CD14-positive monocyte (primary cell): Measurements from ENCODE around the gene MATN4. TPM values are rescaled to one million over a fixed set of nuclear protein-coding genes. Genes with fewer than 3 reads are reported as not detected.
"Not testable (repeated sequence)": the region's sequence is repeated elsewhere in the genome, so short reads cannot be mapped to it uniquely, and the experiment has no call there.

Source experiments
- DNase-seq, 3 donors: peaks; one replicate each; pipeline ENCODE4 v3.0.0-alpha.2; 2011 to 2022
- H2AFZ ChIP-seq: 2 replicates; pipeline ENCODE4 v1.6.0; 2012; ENCODE audit warnings: mild to moderate bottlenecking, low read depth, low read length, inconsistent platforms; ENCODE audit not compliant: insufficient read depth, poor library complexity, severe bottlenecking
- H3K27ac ChIP-seq, 2 donors: 1 replicate in 1 of 2; 2 replicates in 1 of 2; pipeline ENCODE4 v1.5.1; 2012 to 2013; ENCODE audit warnings: low read length in 2 of 2, control low read depth in 1 of 2, inconsistent platforms in 1 of 2, low read depth in 1 of 2, mild to moderate bottlenecking in 1 of 2
- H3K27me3 ChIP-seq, 2 donors: one replicate each; pipeline versions ENCODE4 v1.6.0 to v1.6.1; 2011 to 2013; ENCODE audit warnings: low read length in 2 of 2; ENCODE audit not compliant: control insufficient read depth in 2 of 2, insufficient read depth in 2 of 2
- H3K36me3 ChIP-seq, 2 donors: replicated peaks in 1 of 2; 1 replicate in 1 of 2; 2 replicates in 1 of 2; pipeline versions ENCODE4 v1.5.1 to v1.6.1; 2012 to 2013; ENCODE audit warnings: low read length in 2 of 2, control low read depth in 1 of 2, inconsistent platforms in 1 of 2, mild to moderate bottlenecking in 1 of 2; ENCODE audit not compliant: insufficient read depth in 2 of 2, control insufficient read depth in 1 of 2
- H3K4me1 ChIP-seq, 2 donors: 1 replicate in 1 of 2; 2 replicates in 1 of 2; pipeline versions ENCODE4 v1.5.1 to v1.6.1; 2012 to 2013; ENCODE audit warnings: low read length in 2 of 2, control low read depth in 1 of 2, inconsistent platforms in 1 of 2, mild to moderate bottlenecking in 1 of 2, moderate library complexity in 1 of 2; ENCODE audit not compliant: insufficient read depth in 2 of 2, control insufficient read depth in 1 of 2
- H3K4me2 ChIP-seq: replicated peaks from 2 replicates; pipeline ENCODE3; 2012; ENCODE audit warnings: low read length, moderate library complexity, mild to moderate bottlenecking; ENCODE audit not compliant: poor library complexity, severe bottlenecking; ENCODE audit errors: extremely low read depth
- H3K4me3 ChIP-seq, 3 experiments: fragments of 200-600 bp in 1 of 3; sonication (generic) in 1 of 3; replicated peaks in 1 of 3; 1 replicate in 2 of 3; 2 replicates in 1 of 3; pipeline ENCODE4 v1.5.1; 2011 to 2013; ENCODE audit warnings: low read length in 3 of 3, mild to moderate bottlenecking in 3 of 3, control low read depth in 2 of 3, low read depth in 2 of 3, inconsistent platforms in 1 of 3, moderate library complexity in 1 of 3
- H3K79me2 ChIP-seq: 2 replicates; pipeline ENCODE4 v1.6.0; 2012; ENCODE audit warnings: mild to moderate bottlenecking, control low read depth, inconsistent platforms, low read length, moderate library complexity; ENCODE audit not compliant: insufficient read depth
- H3K9ac ChIP-seq: 2 replicates; pipeline ENCODE4 v1.6.0; 2017; ENCODE audit warnings: low read length, mild to moderate bottlenecking; ENCODE audit not compliant: insufficient read depth, poor library complexity, severe bottlenecking
- H3K9me3 ChIP-seq, 2 donors: replicated peaks in 1 of 2; 1 replicate in 1 of 2; 2 replicates in 1 of 2; pipeline versions ENCODE4 v1.5.1 to v1.6.1; 2012 to 2013; ENCODE audit warnings: low read length in 2 of 2, control low read depth in 1 of 2; ENCODE audit not compliant: control insufficient read depth in 1 of 2, insufficient read depth in 1 of 2
- H4K20me1 ChIP-seq: 2 replicates; pipeline ENCODE4 v1.6.0; 2012; ENCODE audit warnings: mild to moderate bottlenecking, low read length, control low read depth, moderate library complexity; ENCODE audit not compliant: insufficient read depth
- H3K27ac Mint-ChIP-seq, 7 donors: one replicate each; pipeline ENCODE4 v1.8.0; 2020; ENCODE audit warnings: mild to moderate bottlenecking in 7 of 7, mixed read lengths in 7 of 7, moderate library complexity in 6 of 7, inconsistent platforms in 2 of 7
- H3K27me3 Mint-ChIP-seq, 3 donors: one replicate each; pipeline ENCODE4 v1.8.0; 2021 to 2022; ENCODE audit warnings: low read depth in 3 of 3, mild to moderate bottlenecking in 3 of 3, mixed read lengths in 3 of 3, moderate library complexity in 3 of 3, inconsistent platforms in 1 of 3
- H3K36me3 Mint-ChIP-seq, 2 donors: one replicate each; pipeline ENCODE4 v1.8.0; 2020; ENCODE audit warnings: mixed read lengths in 2 of 2, inconsistent platforms in 1 of 2, mild to moderate bottlenecking in 1 of 2
- H3K4me1 Mint-ChIP-seq: one replicate; pipeline ENCODE4 v1.8.0; 2020; ENCODE audit warnings: mild to moderate bottlenecking, mixed read lengths
- H3K4me3 Mint-ChIP-seq, 2 donors: one replicate each; pipeline ENCODE4 v1.8.0; 2020; ENCODE audit warnings: mild to moderate bottlenecking in 2 of 2, mixed read lengths in 2 of 2, moderate library complexity in 1 of 2
- H3K9me3 Mint-ChIP-seq, 7 donors: one replicate each; pipeline ENCODE4 v1.8.0; 2020 to 2022; ENCODE audit warnings: mixed read lengths in 7 of 7, mild to moderate bottlenecking in 6 of 7, moderate library complexity in 6 of 7, inconsistent platforms in 2 of 7
- CTCF ChIP-seq: fragments of 200-600 bp; IDR thresholded peaks from one replicate; pipeline ENCODE4 v1.8.0; 2022; ENCODE audit warnings: antibody characterized with exemption, mild to moderate bottlenecking
- WGBS: methylation state at CpG from one replicate; pipeline ENCODE4 v1.1.5; 2013; ENCODE audit warnings: missing lambda C conversion rate; ENCODE audit not compliant: insufficient coverage; 5-methylcytosine and 5-hydroxymethylcytosine counted together
- intact Hi-C, 2 donors: fragments of 100-400 bp; cut with micrococcal nuclease; formaldehyde crosslinking; loops; one replicate each; pipeline versions ENCODE4 v1.15.0 to v1.15.1; 2023
- polyA plus RNA-seq, 3 donors: library from polyadenylated mRNA; depleted of rRNA in 1 of 3; unstranded in 2 of 3; stranded (reverse) in 1 of 3; fragments of 300-500 nt in 2 of 3; fragments of >200 nt in 1 of 3; fragmentation: Illumina TruSeq in 2 of 3; gene quantifications; 1 replicate in 2 of 3; 2 replicates in 1 of 3; pipeline ENCODE4 v1.2.3, GENCODE V29; 2012 to 2021

The MATN4 gene
- polyA plus RNA-seq, 3 donors = not detected

GRCh38 chr20:45352729-45353128, 44.6 kb upstream of the MATN4 start:
- Histone ChIP-seq H3K9me3 (no peaks in the 10 kb centered on the region), H2AFZ (no peak overlapping the region), H3K4me1 (peaks cover 6 to 9% of the 10 kb centered on the region in 2 donors), H3K4me2 (no peak overlapping the region), H3K9ac (no peak overlapping the region), H3K4me3 (no peak overlapping the region), H3K27me3 (no peaks in the 10 kb centered on the region), H3K79me2 (peaks cover under 1% of the 10 kb centered on the region), H4K20me1 (no peaks in the 10 kb centered on the region), H3K27ac (no peak overlapping the region), H3K36me3 (no peaks in the 10 kb centered on the region)
- no peaks in the 10 kb centered on the region for H3K9me3 Mint-ChIP-seq
- no peaks in the 10 kb centered on the region for H3K36me3 Mint-ChIP-seq
- no CpG with 5 or more reads among the region's 3 CpGs for WGBS
- peaks cover 14% of the 10 kb centered on the region for H3K4me1 Mint-ChIP-seq
- H3K27me3 Mint-ChIP-seq = peaks cover 3 to 13% (median 6%) of the 10 kb centered on the region in 3 donors
- no peak overlapping the region for H3K4me3 Mint-ChIP-seq
- intact Hi-C loops = no loop called here
- no peak for TF ChIP-seq CTCF
- DNase-seq = no peak
- H3K27ac Mint-ChIP-seq = no peak overlapping the region

- H3K4me3 Mint-ChIP-seq, H2AFZ ChIP-seq, intact Hi-C loops, H3K27ac Mint-ChIP-seq, H3K9me3 Mint-ChIP-seq, H3K36me3 ChIP-seq, H3K4me2 ChIP-seq, H3K4me3 ChIP-seq, H3K79me2 ChIP-seq, DNase-seq, H3K9ac ChIP-seq, H3K27me3 ChIP-seq, H3K9me3 ChIP-seq, H3K27ac ChIP-seq, H4K20me1 ChIP-seq: not testable (repeated sequence)
- 92% methylated on average over 2 of the region's 10 CpGs for WGBS
- peaks cover 13 to 29% of the 10 kb centered on the region in 2 donors for H3K4me1 ChIP-seq
- Mint-ChIP-seq H3K36me3 (peaks cover 0 to 12% of the 10 kb centered on the region in 2 donors), H3K27me3 (peaks cover 8 to 26% (median 15%) of the 10 kb centered on the region in 3 donors), H3K4me1 (peaks cover 29% of the 10 kb centered on the region)
Measured at GRCh38 chr20:45350795-45351194, 42.7 kb upstream of the MATN4 start.
